Measurements from ENCODE around the gene CDK2. TPM values are rescaled to one million over a fixed set of nuclear protein-coding genes. Genes with fewer than 3 reads are reported as not detected.

Gene CDK2
- total RNA-seq, 4 donors from 2014 or later: 18.3 to 25.2 (median 24.0) TPM

DNA sequence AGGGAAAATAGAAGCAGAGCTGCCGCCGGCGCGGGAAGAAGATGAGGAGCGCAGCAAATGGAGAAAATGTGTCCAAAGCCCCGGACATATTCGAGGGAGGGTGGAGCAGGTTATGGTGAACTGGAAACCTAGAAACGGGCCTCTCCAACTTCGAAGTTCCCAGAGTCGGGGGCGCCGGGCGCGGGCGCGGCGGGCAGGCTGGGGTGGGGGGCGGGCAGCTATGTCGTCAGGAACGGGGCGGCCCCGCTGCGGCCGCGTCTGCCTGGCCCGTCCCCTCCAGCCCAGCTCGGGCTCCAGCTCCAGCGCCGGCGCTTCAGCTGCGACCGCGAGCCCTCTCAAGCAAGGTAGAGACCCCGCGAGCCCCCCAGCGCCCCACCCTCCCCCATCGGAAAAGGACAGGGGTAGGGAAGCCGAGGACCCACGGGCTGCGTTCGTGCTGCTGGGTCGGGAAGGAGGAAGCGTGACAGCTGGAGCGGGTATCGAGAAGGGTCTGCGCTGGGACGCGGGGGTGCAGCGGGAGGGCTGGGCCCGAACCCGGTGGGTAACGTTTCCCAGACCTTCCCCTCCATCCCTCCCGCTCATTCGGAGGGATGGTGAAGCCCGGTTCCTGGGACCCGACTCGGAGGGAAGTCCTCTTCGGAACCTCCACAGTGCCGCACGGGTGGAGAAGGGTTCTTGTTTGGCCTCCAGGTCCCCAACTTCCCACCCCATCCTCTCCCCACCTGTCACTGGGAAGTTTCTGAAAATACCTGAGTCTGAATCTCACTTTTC lies 34.7 kb upstream of the CDK2 start:
- DNase-seq (ENCODE audit: low spot score in 2 of 2): peak in 1 of 2 donors; percentile 94
- whole genome bisulfite sequencing, 2 donors: 0% methylated on average over 31 to 49 of the region's 60 CpGs
- TF ChIP-seq CTCF (IDR thresholded peaks at IDR 0.05) (no peak), POLR2A (IDR thresholded peaks at IDR 0.05) (no peak)
- intact Hi-C loops (cut with DNase I; ENCODE audit: low total_unique reads): no loop called here
- H3K4me3 ChIP-seq (ENCODE audit: low read depth, poor library complexity, severe bottlenecking): peak overlapping the region; percentile 31

DNA sequence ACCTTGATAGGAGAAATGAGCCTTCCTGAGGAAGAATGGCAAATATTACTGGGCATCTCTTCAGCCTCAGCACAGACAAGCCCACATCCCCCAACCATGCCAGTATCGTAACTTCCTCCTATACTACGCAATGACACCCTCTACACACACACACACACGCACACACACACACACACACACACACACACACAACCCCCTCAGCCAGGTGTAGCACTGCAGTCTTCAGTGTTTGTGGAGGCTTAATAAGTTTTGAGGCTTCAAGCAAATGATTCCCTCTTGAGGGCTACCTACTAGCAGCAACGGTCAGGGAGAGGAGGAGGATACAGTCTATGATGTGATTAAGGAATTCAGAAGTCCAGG lies 34.1 kb upstream of the CDK2 start:
- TF ChIP-seq CTCF (IDR thresholded peaks at IDR 0.05) (no peak), POLR2A (IDR thresholded peaks at IDR 0.05) (no peak)
- DNase-seq (ENCODE audit: low spot score in 2 of 2): peak in 1 of 2 donors; percentile 81
- intact Hi-C loops (cut with DNase I; ENCODE audit: low total_unique reads): no loop called here
- H3K4me3 ChIP-seq (ENCODE audit: low read depth, poor library complexity, severe bottlenecking): peak overlapping the region; percentile 31
- WGBS, 2 donors: 0 to 10% methylated on average over 4 of the region's 4 CpGs

GRCh38 chr12:55933169-55933798 lies 33.3 kb upstream of the CDK2 start:
- no peak overlapping the region for H3K4me3 ChIP-seq (ENCODE audit: low read depth, poor library complexity, severe bottlenecking)
- intact Hi-C loops (cut with DNase I; ENCODE audit: low total_unique reads): no loop called here
- WGBS, 2 donors: 27 to 35% methylated on average over 7 of the region's 7 CpGs
- peak in 1 of 2 donors; percentile 87 for DNase-seq (ENCODE audit: low spot score in 2 of 2)
- TF ChIP-seq CTCF (IDR thresholded peaks at IDR 0.05) (no peak), POLR2A (IDR thresholded peaks at IDR 0.05) (no peak)

GRCh38 chr12:55933799-55934742 lies 32.6 kb upstream of the CDK2 start:
- peak in 1 of 2 donors; percentile 1 for DNase-seq (ENCODE audit: low spot score in 2 of 2)
- no peak overlapping the region for H3K4me3 ChIP-seq (ENCODE audit: low read depth, poor library complexity, severe bottlenecking)
- WGBS, 2 donors: 77 to 89% methylated on average over 1 of the region's 1 CpG
- no peak for TF ChIP-seq CTCF (IDR thresholded peaks at IDR 0.05)
- no peak for TF ChIP-seq POLR2A (IDR thresholded peaks at IDR 0.05)
- intact Hi-C loops (cut with DNase I; ENCODE audit: low total_unique reads): no loop called here

- H3K4me3 ChIP-seq (ENCODE audit: low read depth, poor library complexity, severe bottlenecking): no peak overlapping the region
- no peak for DNase-seq (ENCODE audit: low spot score in 2 of 2)
- intact Hi-C loops (cut with DNase I; ENCODE audit: low total_unique reads): no loop called here
- WGBS, 2 donors: 75 to 78% methylated on average over 1 of the region's 1 CpG
- TF ChIP-seq POLR2A (IDR thresholded peaks at IDR 0.05) (no peak), CTCF (IDR thresholded peaks at IDR 0.05) (no peak)
Measured at GRCh38 chr12:55934773-55935172, 31.9 kb upstream of the CDK2 start.

All from lower leg skin (tissue), 4 donors.